HepG2 (cell line): Measurements from ENCODE around the gene FGA. TPM values are rescaled to one million over a fixed set of nuclear protein-coding genes. Genes with fewer than 3 reads are reported as not detected.

ENCODE experiments used
- ADNP ChIP-seq: sonication (generic); formaldehyde crosslinking; IDR thresholded peaks from 2 replicates; pipeline ENCODE4 v1.4.0; 2020; ENCODE audit warnings: missing genetic modification reagents
- ESRRA ChIP-seq: sonication (generic); formaldehyde crosslinking; IDR thresholded peaks from 2 replicates; pipeline ENCODE4 v1.5.1; 2020; ENCODE audit warnings: mild to moderate bottlenecking, low read depth, missing genetic modification reagents
- MLLT10 ChIP-seq: sonication (generic); formaldehyde crosslinking; IDR thresholded peaks from 2 replicates; pipeline ENCODE4 v1.4.0; 2020; ENCODE audit warnings: missing genetic modification reagents
- MZF1 ChIP-seq: sonication (generic); formaldehyde crosslinking; IDR thresholded peaks from 2 replicates; pipeline ENCODE4 v1.8.1; 2023; ENCODE audit warnings: mild to moderate bottlenecking, missing genetic modification reagents, borderline replicate concordance
- NFKBIZ ChIP-seq: IDR thresholded peaks from 2 replicates; pipeline ENCODE4 v1.6.1; 2018; ENCODE audit warnings: missing genetic modification reagents, missing compliant biosample characterization
- NR2F1 ChIP-seq, 2 experiments: fragments of 450-650 bp in 1 of 2; formaldehyde crosslinking in 1 of 2; IDR thresholded peaks; 2 replicates each; pipeline versions ENCODE4 v1.5.0 to v1.6.1; 2016 to 2020; ENCODE audit warnings: mild to moderate bottlenecking in 1 of 2, missing compliant biosample characterization in 1 of 2, missing genetic modification reagents in 1 of 2, moderate library complexity in 1 of 2
- RBAK ChIP-seq: sonication (generic); formaldehyde crosslinking; IDR thresholded peaks from 2 replicates; pipeline ENCODE4 v1.5.1; 2020; ENCODE audit warnings: mild to moderate bottlenecking, missing genetic modification reagents
- RORA ChIP-seq: sonication (generic); formaldehyde crosslinking; IDR thresholded peaks from 2 replicates; pipeline ENCODE4 v1.5.0; 2020; ENCODE audit warnings: mild to moderate bottlenecking, missing genetic modification reagents, moderate library complexity
- ZFP36L2 ChIP-seq: sonication (generic); formaldehyde crosslinking; IDR thresholded peaks from 2 replicates; pipeline ENCODE4 v1.4.0; 2020; ENCODE audit warnings: missing genetic modification reagents
- ZKSCAN1 ChIP-seq: fragments of 150-350 bp; IDR thresholded peaks from 2 replicates; pipeline ENCODE4 v1.6.1; 2014; ENCODE audit warnings: low read length
- ZNF256 ChIP-seq: sonication (generic); formaldehyde crosslinking; conservative IDR thresholded peaks from 2 replicates; pipeline ENCODE4 v1.4.0; 2020; ENCODE audit warnings: missing genetic modification reagents
- ZNF260 ChIP-seq: sonication (generic); formaldehyde crosslinking; IDR thresholded peaks from 2 replicates; pipeline ENCODE4 v1.4.0; 2020; ENCODE audit warnings: missing genetic modification reagents, low read depth, mild to moderate bottlenecking, borderline replicate concordance
- ZNF335 ChIP-seq: sonication (generic); formaldehyde crosslinking; IDR thresholded peaks from 2 replicates; pipeline ENCODE4 v1.4.0; 2020; ENCODE audit warnings: missing genetic modification reagents
- ZNF33A ChIP-seq: sonication (generic); formaldehyde crosslinking; IDR thresholded peaks from 2 replicates; pipeline ENCODE4 v1.5.1; 2020; ENCODE audit warnings: missing genetic modification reagents, mild to moderate bottlenecking, moderate library complexity, borderline replicate concordance
- ZNF343 ChIP-seq: sonication (generic); formaldehyde crosslinking; IDR thresholded peaks from 2 replicates; pipeline ENCODE4 v1.4.0; 2020; ENCODE audit warnings: mild to moderate bottlenecking, missing genetic modification reagents
- ZNF431 ChIP-seq: sonication (generic); formaldehyde crosslinking; IDR thresholded peaks from 2 replicates; pipeline ENCODE4 v1.9.0; 2022; ENCODE audit warnings: missing genetic modification reagents, low read depth, mild to moderate bottlenecking, borderline replicate concordance
- ZNF564 ChIP-seq: sonication (generic); formaldehyde crosslinking; IDR thresholded peaks from 2 replicates; pipeline ENCODE4 v1.8.1; 2023; ENCODE audit warnings: mild to moderate bottlenecking, missing genetic modification reagents
- ZNF780A ChIP-seq: sonication (generic); formaldehyde crosslinking; IDR thresholded peaks from 2 replicates; pipeline ENCODE4 v1.8.0; 2022; ENCODE audit warnings: mild to moderate bottlenecking, missing genetic modification reagents, moderate library complexity
- polyA plus RNA-seq, 8 experiments: library from polyadenylated mRNA; depleted of rRNA in 3 of 8; stranded (reverse) in 7 of 8; unstranded in 1 of 8; fragments of >200 nt; fragmentation: Illumina TruSeq in 4 of 8; extraction: Trizol in 4 of 8; gene quantifications; 2 replicates each; pipeline versions ENCODE4 v1.2.1 to v1.2.3, GENCODE V29; 2011 to 2016; ENCODE audit warnings: low read depth in 4 of 8, missing spikeins in 1 of 8, mixed read lengths in 1 of 8; ENCODE audit not compliant: insufficient read depth in 1 of 8
- total RNA-seq, 5 experiments: library from RNA; depleted of rRNA; stranded (reverse); fragments of >200 nt; fragmentation: Illumina TruSeq; extraction: Trizol; gene quantifications; 2 replicates each; pipeline ENCODE4 v1.2.3, GENCODE V29; 2016; ENCODE audit warnings: low read depth in 1 of 5
- TF ChIP-seq, protein P1 (sequence below): IDR thresholded peaks from 2 replicates; pipeline ENCODE4 v1.6.1; 2016; ENCODE audit warnings: mild to moderate bottlenecking
- TF ChIP-seq, protein P2 (sequence below): IDR thresholded peaks from 2 replicates; pipeline ENCODE4 v1.6.1; 2016; ENCODE audit warnings: missing compliant biosample characterization, missing genetic modification reagents, borderline replicate concordance
- TF ChIP-seq, protein P3 (sequence below): fragments of 450-650 bp; IDR thresholded peaks from 2 replicates; pipeline ENCODE4 v1.6.1; 2016
- TF ChIP-seq, protein P4 (sequence below): sonication (generic); formaldehyde crosslinking; IDR thresholded peaks from 2 replicates; pipeline ENCODE4 v1.4.0; 2020; ENCODE audit warnings: missing genetic modification reagents, mild to moderate bottlenecking, borderline replicate concordance
- TF ChIP-seq, protein P5 (sequence below): sonication (generic); formaldehyde crosslinking; IDR thresholded peaks from 2 replicates; pipeline ENCODE4 v1.4.0; 2020; ENCODE audit warnings: missing genetic modification reagents, low read depth, mild to moderate bottlenecking, borderline replicate concordance

FGA gene
- total and polyA plus RNA-seq, 2 of the 13 experiments (the other 11 are each of a cell fraction or from before 2014, with no cell fraction given): 640 to 1,523 TPM

DNA sequence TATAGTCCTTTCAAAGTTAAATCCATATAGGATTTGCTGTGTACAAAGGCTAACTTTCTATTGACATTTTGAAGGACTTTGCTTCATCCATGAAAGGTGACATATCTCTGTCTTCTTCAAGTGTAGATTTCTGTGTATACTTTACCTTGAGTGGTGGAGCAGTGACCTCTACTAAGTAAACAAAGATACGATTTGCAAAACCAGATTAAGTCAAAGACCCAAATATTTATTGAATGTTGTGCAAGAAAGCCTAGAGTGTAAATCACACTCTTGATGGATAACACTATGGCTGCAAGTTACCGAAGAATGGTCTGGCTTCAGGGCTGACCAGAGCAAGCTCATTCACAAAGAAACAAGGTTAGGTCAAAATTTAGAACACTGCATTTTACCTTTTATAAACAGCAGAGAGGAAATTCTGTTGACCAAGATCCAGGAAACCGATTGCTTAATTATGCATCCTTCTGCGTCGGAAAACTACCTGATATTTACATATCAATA is 27.3 kb upstream of the FGA start (continued):
- no peak for TF ChIP-seq MZF1 (CRISPR knock-in tag)
- TF ChIP-seq, protein P1, sequence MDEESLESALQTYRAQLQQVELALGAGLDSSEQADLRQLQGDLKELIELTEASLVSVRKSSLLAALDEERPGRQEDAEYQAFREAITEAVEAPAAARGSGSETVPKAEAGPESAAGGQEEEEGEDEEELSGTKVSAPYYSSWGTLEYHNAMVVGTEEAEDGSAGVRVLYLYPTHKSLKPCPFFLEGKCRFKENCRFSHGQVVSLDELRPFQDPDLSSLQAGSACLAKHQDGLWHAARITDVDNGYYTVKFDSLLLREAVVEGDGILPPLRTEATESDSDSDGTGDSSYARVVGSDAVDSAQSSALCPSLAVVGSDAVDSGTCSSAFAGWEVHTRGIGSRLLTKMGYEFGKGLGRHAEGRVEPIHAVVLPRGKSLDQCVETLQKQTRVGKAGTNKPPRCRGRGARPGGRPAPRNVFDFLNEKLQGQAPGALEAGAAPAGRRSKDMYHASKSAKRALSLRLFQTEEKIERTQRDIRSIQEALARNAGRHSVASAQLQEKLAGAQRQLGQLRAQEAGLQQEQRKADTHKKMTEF: peak; percentile 100
- TF ChIP-seq ZNF256 (CRISPR knock-in tag): no peak
- TF ChIP-seq, protein P2, sequence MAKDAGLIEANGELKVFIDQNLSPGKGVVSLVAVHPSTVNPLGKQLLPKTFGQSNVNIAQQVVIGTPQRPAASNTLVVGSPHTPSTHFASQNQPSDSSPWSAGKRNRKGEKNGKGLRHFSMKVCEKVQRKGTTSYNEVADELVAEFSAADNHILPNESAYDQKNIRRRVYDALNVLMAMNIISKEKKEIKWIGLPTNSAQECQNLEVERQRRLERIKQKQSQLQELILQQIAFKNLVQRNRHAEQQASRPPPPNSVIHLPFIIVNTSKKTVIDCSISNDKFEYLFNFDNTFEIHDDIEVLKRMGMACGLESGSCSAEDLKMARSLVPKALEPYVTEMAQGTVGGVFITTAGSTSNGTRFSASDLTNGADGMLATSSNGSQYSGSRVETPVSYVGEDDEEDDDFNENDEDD (CRISPR knock-in tag): peak; percentile 42; the same call in 1 of the 2 replicates
- no peak for TF ChIP-seq ADNP (CRISPR knock-in tag)
- TF ChIP-seq ZNF343 (CRISPR knock-in tag): no peak
- no peak for TF ChIP-seq ZFP36L2 (CRISPR knock-in tag)
- TF ChIP-seq NFKBIZ (CRISPR knock-in tag): peak; percentile 99
- no peak for TF ChIP-seq MLLT10 (CRISPR knock-in tag)
- peak; percentile 94 to 99 for TF ChIP-seq NR2F1 (CRISPR knock-in tag; IDR thresholded peaks at IDR 0.05)
- peak; percentile 35; the same call in 1 of the 2 replicates for TF ChIP-seq ZNF431 (CRISPR knock-in tag)
- TF ChIP-seq RBAK (CRISPR knock-in tag): no peak
- no peak for TF ChIP-seq ZNF335 (CRISPR knock-in tag)
- TF ChIP-seq ESRRA (CRISPR knock-in tag): peak; percentile 92
- no peak; the same call in 1 of the 2 replicates for TF ChIP-seq ZNF780A
- no peak for TF ChIP-seq ZKSCAN1
- no peak for TF ChIP-seq RORA (CRISPR knock-in tag)
- TF ChIP-seq, protein P3, sequence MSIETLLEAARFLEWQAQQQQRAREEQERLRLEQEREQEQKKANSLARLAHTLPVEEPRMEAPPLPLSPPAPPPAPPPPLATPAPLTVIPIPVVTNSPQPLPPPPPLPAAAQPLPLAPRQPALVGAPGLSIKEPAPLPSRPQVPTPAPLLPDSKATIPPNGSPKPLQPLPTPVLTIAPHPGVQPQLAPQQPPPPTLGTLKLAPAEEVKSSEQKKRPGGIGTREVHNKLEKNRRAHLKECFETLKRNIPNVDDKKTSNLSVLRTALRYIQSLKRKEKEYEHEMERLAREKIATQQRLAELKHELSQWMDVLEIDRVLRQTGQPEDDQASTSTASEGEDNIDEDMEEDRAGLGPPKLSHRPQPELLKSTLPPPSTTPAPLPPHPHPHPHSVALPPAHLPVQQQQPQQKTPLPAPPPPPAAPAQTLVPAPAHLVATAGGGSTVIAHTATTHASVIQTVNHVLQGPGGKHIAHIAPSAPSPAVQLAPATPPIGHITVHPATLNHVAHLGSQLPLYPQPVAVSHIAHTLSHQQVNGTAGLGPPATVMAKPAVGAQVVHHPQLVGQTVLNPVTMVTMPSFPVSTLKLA: no peak
- TF ChIP-seq ZNF564 (CRISPR knock-in tag): 0 out of 2 replicates have a peak, but pooled peaks have one; percentile 40
- TF ChIP-seq, protein P4, sequence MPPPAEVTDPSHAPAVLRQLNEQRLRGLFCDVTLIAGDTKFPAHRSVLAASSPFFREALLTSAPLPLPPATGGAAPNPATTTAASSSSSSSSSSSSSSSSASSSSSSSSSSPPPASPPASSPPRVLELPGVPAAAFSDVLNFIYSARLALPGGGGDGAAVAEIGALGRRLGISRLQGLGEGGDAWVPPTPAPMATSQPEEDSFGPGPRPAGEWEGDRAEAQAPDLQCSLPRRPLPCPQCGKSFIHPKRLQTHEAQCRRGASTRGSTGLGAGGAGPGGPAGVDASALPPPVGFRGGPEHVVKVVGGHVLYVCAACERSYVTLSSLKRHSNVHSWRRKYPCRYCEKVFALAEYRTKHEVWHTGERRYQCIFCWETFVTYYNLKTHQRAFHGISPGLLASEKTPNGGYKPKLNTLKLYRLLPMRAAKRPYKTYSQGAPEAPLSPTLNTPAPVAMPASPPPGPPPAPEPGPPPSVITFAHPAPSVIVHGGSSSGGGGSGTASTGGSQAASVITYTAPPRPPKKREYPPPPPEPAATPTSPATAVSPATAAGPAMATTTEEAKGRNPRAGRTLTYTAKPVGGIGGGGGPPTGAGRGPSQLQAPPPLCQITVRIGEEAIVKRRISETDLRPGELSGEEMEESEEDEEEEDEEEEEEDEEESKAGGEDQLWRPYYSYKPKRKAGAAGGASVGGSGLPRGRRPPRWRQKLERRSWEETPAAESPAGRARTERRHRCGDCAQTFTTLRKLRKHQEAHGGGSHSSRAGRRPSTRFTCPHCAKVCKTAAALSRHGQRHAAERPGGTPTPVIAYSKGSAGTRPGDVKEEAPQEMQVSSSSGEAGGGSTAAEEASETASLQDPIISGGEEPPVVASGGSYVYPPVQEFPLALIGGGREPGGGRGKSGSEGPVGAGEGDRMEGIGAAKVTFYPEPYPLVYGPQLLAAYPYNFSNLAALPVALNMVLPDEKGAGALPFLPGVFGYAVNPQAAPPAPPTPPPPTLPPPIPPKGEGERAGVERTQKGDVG (CRISPR knock-in tag): no peak
- TF ChIP-seq ZNF260 (CRISPR knock-in tag): no peak
- TF ChIP-seq, protein P5, sequence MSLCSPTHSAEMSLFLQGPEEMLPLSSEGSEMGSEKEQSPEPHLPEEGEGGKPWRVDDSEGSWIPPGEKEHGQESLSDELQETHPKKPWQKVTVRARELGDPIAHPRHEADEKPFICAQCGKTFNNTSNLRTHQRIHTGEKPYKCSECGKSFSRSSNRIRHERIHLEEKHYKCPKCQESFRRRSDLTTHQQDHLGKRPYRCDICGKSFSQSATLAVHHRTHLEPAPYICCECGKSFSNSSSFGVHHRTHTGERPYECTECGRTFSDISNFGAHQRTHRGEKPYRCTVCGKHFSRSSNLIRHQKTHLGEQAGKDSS (CRISPR knock-in tag): no peak
- TF ChIP-seq ZNF33A: no peak
